ENCODE results near the gene CHST15. TPM values are rescaled to one million over a fixed set of nuclear protein-coding genes. Genes with fewer than 3 reads are reported as not detected.
"Not testable (repeated sequence)": the region's sequence is repeated elsewhere in the genome, so short reads cannot be mapped to it uniquely, and the experiment has no call there.

The CHST15 gene
- total RNA-seq, 2 experiments from 2014 or later, result 0.12 to 0.25 TPM

DNA sequence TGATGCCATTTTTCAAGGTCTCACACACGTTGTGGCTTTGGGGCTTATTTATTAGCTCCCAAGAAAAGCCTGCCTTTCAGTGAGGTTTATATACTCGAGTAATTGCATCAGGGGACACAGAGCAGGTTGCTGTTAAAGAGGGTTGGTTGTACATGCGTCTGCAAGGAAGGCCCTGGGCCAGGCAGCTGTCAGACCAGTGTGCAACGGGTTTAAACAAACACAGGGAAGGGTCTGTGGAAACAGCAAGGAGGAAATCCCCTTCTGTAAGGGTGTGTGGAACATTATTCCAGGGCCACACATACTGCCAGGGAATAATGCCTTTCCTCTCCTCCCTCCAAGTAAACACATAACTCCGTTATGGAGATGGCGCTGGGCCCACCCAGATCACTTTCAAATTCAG, 1.7 kb upstream of the CHST15 start:
- Mint-ChIP-seq H3K4me1 (no peaks in the 10 kb centered on the region), H3K4me3 (no peak overlapping the region), H3K27me3 (peaks cover 52% of the 10 kb centered on the region), H3K36me3 (no peaks in the 10 kb centered on the region), H3K27ac (no peak overlapping the region), H3K9me3 (peaks cover 1% of the 10 kb centered on the region)
- no peak for DNase-seq

DNA sequence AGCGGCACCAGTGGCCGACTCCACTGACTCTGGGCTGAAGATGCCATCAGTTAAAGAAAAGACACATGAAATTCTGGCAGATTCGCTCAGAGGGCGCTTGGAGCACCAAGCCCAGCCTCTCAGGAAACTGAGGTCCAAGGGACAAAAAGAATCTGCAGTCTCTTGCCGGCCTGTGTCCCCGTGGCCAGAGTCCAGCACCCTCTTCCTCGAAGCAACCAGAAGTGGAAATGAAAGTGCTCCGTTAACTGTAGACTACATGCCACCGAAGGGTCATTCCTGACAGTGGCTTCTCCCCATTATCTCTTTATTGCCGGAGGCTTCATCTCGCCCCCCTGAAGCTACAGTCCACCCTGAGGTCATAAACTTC, 1.0 kb upstream of the CHST15 start:
- no peak overlapping the region for H3K4me3 Mint-ChIP-seq
- H3K9me3 Mint-ChIP-seq, result peaks cover 1% of the 10 kb centered on the region
- no peak overlapping the region for H3K27ac Mint-ChIP-seq
- no peak for DNase-seq
- H3K27me3 Mint-ChIP-seq, result peaks cover 59% of the 10 kb centered on the region
- H3K36me3 Mint-ChIP-seq, result no peaks in the 10 kb centered on the region
- no peaks in the 10 kb centered on the region for H3K4me1 Mint-ChIP-seq

DNA sequence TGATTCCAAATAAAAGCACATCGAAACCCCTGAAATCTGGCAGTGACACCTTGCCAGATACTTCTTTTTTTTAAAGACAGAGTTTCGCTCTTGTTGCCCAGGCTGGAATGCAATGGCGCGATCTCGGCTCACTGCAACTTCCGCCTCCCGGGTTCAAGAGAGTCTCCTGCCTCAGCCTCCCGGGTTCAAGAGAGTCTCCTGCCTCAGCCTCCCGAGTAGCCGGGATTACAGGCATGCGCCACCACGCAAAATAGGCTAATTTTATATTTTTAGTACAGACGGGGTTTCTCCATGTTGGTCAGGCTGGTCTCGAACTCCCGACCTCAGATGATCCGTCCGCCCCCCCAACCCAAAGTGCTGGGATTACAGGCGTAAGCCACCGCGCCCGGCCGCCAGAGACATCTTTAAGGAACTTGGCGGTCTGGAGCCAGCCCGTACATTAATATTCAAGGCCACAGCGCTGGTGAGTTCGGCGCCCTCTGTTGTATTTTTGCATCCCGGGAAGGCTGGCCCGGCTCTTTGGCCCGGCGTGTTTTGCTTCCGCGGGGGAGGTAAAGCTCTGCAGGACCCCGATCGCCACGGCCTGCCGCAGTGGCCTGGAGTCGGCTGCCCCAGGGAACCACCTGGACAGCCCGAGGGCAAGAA, 498 bp upstream of the CHST15 start:
- not testable (repeated sequence) for H3K27ac Mint-ChIP-seq, H3K36me3 Mint-ChIP-seq, H3K9me3 Mint-ChIP-seq, H3K4me1 Mint-ChIP-seq, DNase-seq
- Mint-ChIP-seq H3K4me3 (peak overlapping the region; percentile 7), H3K27me3 (peaks cover 63% of the 10 kb centered on the region)

DNA sequence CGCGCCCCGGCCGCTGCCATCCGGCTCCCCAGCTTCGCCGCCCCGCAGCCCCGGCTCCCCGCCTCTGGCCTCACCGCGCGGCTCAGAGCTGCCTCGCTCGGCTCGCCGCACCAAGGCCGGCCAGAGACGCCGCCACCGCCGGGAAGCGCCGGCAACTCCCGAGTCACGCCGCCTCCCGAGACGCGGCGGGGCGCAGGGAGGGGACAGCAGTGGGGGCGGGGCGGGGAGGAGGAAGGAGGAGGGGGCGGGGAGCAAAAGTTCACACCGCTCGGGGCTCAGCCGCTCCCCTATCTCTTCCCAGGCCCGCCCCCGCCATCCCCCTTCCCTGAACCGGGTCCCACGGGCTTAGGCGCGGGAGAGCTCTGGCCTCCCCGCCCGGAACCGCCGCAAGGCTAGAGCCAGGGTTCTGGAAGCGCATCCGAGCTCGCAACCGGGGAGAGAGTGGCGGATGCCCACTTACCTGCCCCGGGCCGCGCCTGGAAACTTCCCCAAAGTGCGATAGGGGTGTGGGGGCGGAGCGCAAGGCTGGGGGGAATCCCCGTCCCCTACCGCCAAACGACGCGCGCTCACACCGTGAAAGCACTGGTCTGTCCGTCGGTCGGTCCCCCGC, 1.0 kb downstream of the CHST15 start:
- peaks cover 1% of the 10 kb centered on the region for H3K9me3 Mint-ChIP-seq
- H3K27ac Mint-ChIP-seq, result no peak overlapping the region
- no peaks in the 10 kb centered on the region for H3K4me1 Mint-ChIP-seq
- H3K36me3 Mint-ChIP-seq, result no peaks in the 10 kb centered on the region
- H3K4me3 Mint-ChIP-seq, result peak overlapping the region; percentile 57
- peak; percentile 51 for DNase-seq
- peaks cover 68% of the 10 kb centered on the region for H3K27me3 Mint-ChIP-seq

DNA sequence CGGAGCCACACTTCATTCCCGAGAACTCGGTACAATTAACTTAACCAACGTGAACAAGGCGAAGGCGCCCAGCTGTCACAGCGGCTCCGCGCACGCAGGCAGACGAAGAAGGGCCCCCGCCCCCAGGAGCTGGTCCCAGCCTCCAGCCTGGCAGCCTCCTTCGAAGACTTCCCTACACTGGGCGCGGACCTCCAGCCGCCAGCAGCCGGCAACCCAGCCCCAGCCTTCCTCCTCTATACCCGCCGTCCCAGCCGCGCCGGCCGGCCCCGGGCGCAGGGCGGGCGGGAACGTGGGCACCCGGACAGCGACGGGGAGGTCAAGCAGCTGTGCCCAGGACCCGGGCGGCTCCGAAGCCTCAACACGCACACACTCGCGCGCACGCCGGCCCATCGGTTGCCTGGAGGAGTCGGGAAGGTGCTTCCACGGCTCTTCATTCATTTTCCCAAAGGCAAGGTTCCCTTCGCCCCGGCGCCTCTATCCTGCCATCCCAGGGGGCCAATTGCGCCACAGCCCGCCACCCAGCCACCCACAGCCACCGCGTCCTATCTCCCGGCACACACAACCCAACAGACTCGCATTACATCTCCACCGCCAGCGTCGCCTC, 1.6 kb downstream of the CHST15 start:
- Mint-ChIP-seq H3K9me3 (peaks cover 1% of the 10 kb centered on the region), H3K27ac (no peak overlapping the region), H3K36me3 (no peaks in the 10 kb centered on the region), H3K4me1 (no peaks in the 10 kb centered on the region), H3K27me3 (peaks cover 68% of the 10 kb centered on the region), H3K4me3 (peak overlapping the region; percentile 57)
- no peak for DNase-seq

DNA sequence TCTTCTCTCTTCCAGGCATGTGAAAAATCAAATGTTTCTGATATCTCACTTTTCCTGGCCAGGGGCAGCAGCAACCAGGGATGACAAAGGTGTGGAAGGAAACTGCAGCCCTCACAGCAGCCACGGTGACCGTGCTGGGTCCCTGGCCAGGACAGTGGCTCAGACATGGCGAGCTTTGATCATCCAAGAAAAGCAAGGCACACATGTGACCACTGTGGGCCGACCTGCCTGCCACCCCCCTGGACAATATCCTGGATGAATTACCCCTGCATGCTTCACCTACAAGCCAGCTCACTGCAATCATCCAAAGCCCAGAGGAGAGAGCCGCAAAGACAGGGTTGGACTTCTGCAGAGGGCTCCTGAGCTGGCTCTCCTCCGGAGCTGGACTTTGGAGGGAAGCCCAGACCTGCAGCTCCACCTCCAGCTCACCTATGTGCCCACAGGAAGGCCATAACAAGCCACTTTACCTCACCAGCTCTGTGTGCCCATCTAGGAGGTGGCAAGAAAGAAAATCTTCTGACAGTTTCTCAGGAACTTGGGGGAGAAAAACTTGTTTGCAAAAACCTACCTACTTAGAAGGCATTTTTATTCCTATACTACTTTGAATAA, 2.7 kb downstream of the CHST15 start:
- no peak overlapping the region for H3K4me3 Mint-ChIP-seq
- H3K27me3 Mint-ChIP-seq, result peaks cover 59% of the 10 kb centered on the region
- DNase-seq, result no peak
- H3K36me3 Mint-ChIP-seq, result no peaks in the 10 kb centered on the region
- H3K9me3 Mint-ChIP-seq, result no peaks in the 10 kb centered on the region
- no peak overlapping the region for H3K27ac Mint-ChIP-seq
- H3K4me1 Mint-ChIP-seq, result no peaks in the 10 kb centered on the region

DNA sequence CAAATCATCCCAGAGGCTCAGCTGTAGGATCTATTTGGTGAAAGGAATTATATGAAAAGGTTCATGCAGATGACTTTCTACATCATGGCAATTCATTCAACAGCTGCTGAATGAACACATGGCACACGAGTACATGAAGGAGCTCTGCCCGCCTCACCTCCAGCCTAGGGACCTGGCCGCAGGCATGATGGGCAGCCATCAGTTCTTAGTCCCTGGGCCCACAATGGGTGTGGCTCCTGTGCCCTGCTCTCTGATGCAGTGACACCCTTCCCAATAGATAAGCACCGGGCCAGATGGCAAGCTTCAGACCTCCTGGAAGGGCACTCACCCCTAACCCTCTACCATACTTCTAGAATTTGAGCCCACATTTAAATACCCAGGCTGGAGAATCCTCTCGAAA, 3.5 kb downstream of the CHST15 start:
- H3K36me3 Mint-ChIP-seq, result no peaks in the 10 kb centered on the region
- DNase-seq, result no peak
- no peaks in the 10 kb centered on the region for H3K4me1 Mint-ChIP-seq
- H3K9me3 Mint-ChIP-seq, result no peaks in the 10 kb centered on the region
- H3K27ac Mint-ChIP-seq, result no peak overlapping the region
- no peak overlapping the region for H3K4me3 Mint-ChIP-seq
- peaks cover 51% of the 10 kb centered on the region for H3K27me3 Mint-ChIP-seq

DNA sequence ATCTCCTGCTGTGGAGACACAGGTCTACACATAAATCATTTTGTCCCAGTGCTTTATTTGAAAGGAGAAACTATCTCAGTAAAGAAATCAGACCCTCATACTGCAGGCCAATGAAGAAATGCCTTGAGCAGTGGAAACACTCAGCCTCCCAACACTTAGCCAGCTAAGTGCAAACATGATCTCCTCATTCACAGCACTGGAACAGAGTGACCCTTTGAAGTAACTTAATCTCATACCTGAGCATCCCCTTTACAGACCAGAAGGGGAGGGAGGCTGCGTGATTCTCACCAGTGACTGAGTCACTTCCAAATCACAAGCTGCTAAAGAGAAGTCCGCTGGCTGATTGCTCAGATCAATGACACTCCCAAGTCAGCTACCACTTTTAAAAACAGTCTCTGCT, 4.5 kb downstream of the CHST15 start:
- H3K27me3 Mint-ChIP-seq, result peaks cover 41% of the 10 kb centered on the region
- H3K9me3 Mint-ChIP-seq, result no peaks in the 10 kb centered on the region
- no peak for DNase-seq
- H3K27ac Mint-ChIP-seq, result no peak overlapping the region
- H3K36me3 Mint-ChIP-seq, result no peaks in the 10 kb centered on the region
- H3K4me3 Mint-ChIP-seq, result no peak overlapping the region
- no peaks in the 10 kb centered on the region for H3K4me1 Mint-ChIP-seq

DNA sequence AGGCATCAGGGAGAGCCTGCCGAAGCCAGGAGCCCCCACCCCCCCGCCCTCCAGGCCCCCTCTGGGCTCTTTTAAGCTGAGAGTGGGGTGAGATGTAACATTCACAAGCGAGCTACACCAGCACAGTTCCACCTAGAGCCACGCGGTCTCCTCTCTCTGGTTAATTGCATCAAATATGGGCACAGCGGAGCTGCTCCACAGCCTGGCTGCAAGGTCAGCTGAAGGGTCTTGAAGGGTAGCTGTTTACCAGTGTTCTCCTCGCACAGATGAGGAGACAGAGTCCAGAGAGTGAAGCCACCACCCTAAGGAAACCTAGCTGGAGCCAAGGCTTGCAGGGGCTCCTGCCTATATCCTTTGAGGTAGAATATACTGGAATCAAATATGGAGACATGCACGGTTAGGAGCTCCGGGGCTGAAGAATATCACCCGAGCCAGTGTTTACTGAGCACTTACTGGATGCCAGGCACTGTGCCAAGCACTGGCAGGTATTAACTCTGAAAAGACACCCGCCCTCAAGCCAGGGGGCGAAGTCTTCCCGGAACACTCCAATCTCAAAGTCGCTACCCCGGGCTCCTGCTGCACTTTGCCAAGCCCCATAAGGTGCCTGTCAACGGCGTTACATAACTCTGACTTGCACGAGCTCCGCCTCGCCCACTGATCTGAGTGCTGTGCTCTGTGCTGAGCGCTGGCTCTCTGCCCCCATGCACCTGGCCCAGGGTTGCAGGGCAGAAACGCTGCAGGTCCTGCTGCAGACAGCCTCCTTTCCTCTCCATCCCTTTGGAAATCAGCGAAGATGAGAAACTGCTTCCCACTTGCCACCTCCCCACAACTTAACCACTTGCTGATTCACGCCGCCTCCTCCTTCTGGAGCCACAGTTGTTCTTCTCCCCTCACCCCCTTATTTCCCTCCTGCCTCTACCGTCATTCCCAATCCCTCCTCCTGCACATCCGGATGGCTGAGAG, 5.4 kb downstream of the CHST15 start:
- H3K27ac Mint-ChIP-seq, result no peak overlapping the region
- H3K36me3 Mint-ChIP-seq, result no peaks in the 10 kb centered on the region
- H3K4me1 Mint-ChIP-seq, result no peaks in the 10 kb centered on the region
- no peak overlapping the region for H3K4me3 Mint-ChIP-seq
- no peak for DNase-seq
- no peaks in the 10 kb centered on the region for H3K9me3 Mint-ChIP-seq
- H3K27me3 Mint-ChIP-seq, result peaks cover 35% of the 10 kb centered on the region

DNA sequence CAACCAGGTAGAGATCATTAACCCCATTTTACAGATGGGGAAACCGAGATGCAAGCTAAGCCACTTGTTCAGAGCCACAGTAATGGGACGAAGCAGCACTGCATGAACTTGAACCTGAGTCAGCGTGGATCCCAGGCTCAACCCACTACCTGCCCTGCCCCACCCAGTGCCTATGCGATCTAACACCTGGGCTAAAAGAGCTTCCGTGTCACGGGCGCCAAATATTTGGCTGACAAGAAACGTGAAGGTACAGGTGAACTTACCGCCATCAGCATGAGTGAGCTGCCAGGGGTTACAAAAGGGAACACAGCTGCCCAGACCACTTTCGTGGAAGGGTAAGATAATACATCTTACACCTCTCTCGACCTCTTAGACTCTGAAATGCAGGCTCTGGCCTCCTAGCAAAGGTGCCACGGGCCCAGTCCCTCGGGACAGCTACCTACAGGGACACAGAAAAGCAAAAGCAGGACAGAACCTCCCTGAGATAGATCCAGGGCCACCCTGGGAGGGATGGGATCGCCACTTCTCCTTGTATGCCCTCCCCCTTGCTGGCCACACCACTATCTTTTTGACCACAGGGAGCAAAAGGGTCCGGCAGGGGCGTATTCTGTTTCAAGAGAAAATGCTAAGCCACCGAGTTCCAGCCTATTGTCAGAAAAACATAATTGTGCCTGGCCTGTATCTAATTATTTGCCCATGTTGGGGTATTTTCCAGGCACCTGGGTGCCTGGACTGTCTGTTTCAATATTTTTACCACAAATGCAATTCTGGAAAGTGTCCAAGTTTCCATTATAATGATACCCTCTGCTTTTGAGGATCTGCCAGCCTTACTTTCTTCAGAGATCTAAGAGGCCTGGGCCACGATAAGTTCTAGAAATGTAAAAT, 6.4 kb downstream of the CHST15 start:
- no peaks in the 10 kb centered on the region for H3K36me3 Mint-ChIP-seq
- no peak for DNase-seq
- H3K4me1 Mint-ChIP-seq, result no peaks in the 10 kb centered on the region
- peaks cover 34% of the 10 kb centered on the region for H3K27me3 Mint-ChIP-seq
- H3K9me3 Mint-ChIP-seq, result no peaks in the 10 kb centered on the region
- no peak overlapping the region for H3K4me3 Mint-ChIP-seq
- H3K27ac Mint-ChIP-seq, result no peak overlapping the region

DNA sequence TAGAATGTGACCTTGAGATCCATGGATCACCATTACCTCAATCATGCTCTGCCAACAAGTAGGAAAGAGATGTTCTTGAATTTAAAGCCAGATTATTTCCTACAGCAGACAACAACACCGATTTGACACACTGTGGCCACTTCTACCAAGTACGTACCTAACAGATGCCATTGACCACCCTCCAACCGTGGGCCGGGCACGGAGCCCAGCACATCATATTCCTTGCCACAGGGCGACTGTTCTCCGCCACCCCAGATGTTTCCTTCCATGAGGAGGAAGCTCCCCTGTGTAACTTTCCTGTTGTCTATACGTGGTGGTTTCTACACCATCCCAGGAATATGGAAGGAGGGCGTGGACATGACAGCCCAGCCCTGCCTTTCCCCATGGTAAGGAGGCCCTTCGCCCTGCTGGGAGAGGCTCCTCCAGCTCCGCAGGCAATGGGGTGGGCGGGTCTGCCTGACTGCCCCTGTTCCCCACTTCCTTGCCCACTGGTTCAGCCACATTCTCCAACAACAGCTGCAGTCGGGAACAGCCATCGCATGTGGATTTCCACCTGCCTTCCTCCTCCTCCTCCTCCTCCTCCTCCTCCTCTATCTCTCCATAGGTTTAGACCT, 7.2 kb downstream of the CHST15 start:
- Mint-ChIP-seq H3K4me3 (no peak overlapping the region), H3K27ac (no peak overlapping the region), H3K9me3 (no peaks in the 10 kb centered on the region), H3K4me1 (no peaks in the 10 kb centered on the region), H3K36me3 (no peaks in the 10 kb centered on the region), H3K27me3 (peaks cover 27% of the 10 kb centered on the region)
- DNase-seq, result no peak

DNA sequence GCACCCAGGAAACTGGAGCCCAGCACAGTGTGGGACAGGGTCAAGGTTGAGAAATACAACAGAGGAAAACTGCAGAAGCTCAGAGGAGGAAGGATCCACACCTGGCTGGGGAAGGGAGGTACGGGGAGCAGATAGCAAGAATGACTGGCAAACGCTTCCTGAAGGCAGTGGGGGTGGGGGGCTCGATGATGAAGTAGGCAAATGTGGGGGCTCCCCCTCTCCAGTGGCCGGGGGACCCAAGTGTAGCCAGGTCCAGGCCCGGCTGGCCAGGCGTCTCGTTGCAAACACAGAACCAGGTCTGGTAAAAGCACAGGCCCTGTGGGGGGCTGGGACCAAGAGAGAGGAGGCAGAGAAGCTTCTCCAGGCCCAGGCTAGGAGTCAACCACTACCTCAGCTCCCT, 7.7 kb downstream of the CHST15 start:
- no peaks in the 10 kb centered on the region for H3K9me3 Mint-ChIP-seq
- peak overlapping the region; percentile 8 for H3K27ac Mint-ChIP-seq
- no peaks in the 10 kb centered on the region for H3K36me3 Mint-ChIP-seq
- no peaks in the 10 kb centered on the region for H3K4me1 Mint-ChIP-seq
- no peak for DNase-seq
- H3K27me3 Mint-ChIP-seq, result peaks cover 22% of the 10 kb centered on the region
- H3K4me3 Mint-ChIP-seq, result no peak overlapping the region

DNA sequence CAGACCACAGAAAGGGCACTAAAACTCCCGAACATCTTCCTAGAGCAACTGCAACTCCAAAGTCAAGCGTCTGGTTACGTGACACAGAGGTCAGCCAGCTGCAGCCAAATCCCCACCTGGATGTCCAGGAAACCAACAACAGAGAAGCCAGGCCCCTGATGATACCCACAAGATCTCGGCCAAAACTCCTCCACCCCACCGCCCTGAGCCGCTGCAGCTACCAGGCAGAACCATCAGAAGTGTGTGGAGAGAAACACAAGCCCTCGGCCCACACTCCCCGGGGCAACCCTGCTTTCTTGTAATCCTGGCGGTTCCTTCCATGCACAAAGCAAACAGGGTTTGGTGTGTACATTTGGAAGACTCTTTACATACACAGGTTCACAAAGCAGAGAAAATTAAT, 8.7 kb downstream of the CHST15 start:
- Mint-ChIP-seq H3K27me3 (peaks cover 12% of the 10 kb centered on the region), H3K4me3 (no peak overlapping the region), H3K9me3 (no peaks in the 10 kb centered on the region), H3K4me1 (no peaks in the 10 kb centered on the region), H3K27ac (no peak overlapping the region), H3K36me3 (no peaks in the 10 kb centered on the region)
- no peak for DNase-seq
